HL-60 (cell line): ENCODE measurements around the gene AGAP1.

ENCODE experiments used
- DNase-seq, 2 experiments: peaks; one replicate each; pipeline ENCODE4 v3.0.0-alpha.2; 2010 to 2020; ENCODE audit warnings: low read depth in 1 of 2, low spot score in 1 of 2
- H3K27ac ChIP-seq: fragments of 250-450 bp; sonication (Bioruptor Pico); replicated peaks from 2 replicates; pipeline ENCODE4 v1.5.1; 2020; ENCODE audit warnings: mild to moderate bottlenecking, moderate library complexity
- H3K27me3 ChIP-seq: fragments of 250-450 bp; sonication (Bioruptor Pico); 2 replicates; pipeline ENCODE4 v1.5.1; 2021; ENCODE audit warnings: mild to moderate bottlenecking, moderate library complexity; ENCODE audit not compliant: insufficient read depth, poor library complexity, severe bottlenecking
- H3K4me3 ChIP-seq: replicated peaks from 2 replicates; pipeline ENCODE4 v1.5.1; 2011; ENCODE audit warnings: mild to moderate bottlenecking, control low read depth, low read length; ENCODE audit not compliant: insufficient read depth
- CTCF ChIP-seq: IDR thresholded peaks from one replicate; pipeline ENCODE4 v1.5.1; 2011; ENCODE audit warnings: low read length, control low read depth, inconsistent platforms; ENCODE audit not compliant: insufficient read depth
- GABPA ChIP-seq: IDR thresholded peaks from 2 replicates; pipeline ENCODE4 v1.6.1; 2012; ENCODE audit warnings: low read depth
- POLR2AphosphoS5 ChIP-seq: IDR thresholded peaks from 2 replicates; pipeline ENCODE4 v1.6.1; 2012; ENCODE audit warnings: low read depth
- REST ChIP-seq: IDR thresholded peaks from 2 replicates; pipeline ENCODE4 v1.6.1; 2012; ENCODE audit warnings: low read depth; ENCODE audit not compliant: insufficient replicate concordance
- SPI1 ChIP-seq: IDR thresholded peaks from 2 replicates; pipeline ENCODE4 v1.6.1; 2012; ENCODE audit warnings: low read depth, mild to moderate bottlenecking, borderline replicate concordance

Gene AGAP1

GRCh38 chr2:235968155-235968554 is 474.3 kb downstream of the AGAP1 start:
- no peaks in the 10 kb centered on the region for H3K27me3 ChIP-seq

GRCh38 chr2:235968616-235969324 is 474.9 kb downstream of the AGAP1 start:
- Histone ChIP-seq H3K27ac (no peak overlapping the region), H3K27me3 (no peaks in the 10 kb centered on the region), H3K4me3 (no peak overlapping the region)
- TF ChIP-seq SPI1: no peak
- TF ChIP-seq REST: no peak
- no peak for TF ChIP-seq POLR2AphosphoS5
- TF ChIP-seq GABPA: no peak
- TF ChIP-seq CTCF: no peak
- no peak for DNase-seq

More at GRCh38 chr2:235968155-235968554, 474.3 kb downstream of the AGAP1 start:
- H3K27ac ChIP-seq: no peak overlapping the region
- H3K4me3 ChIP-seq: no peak overlapping the region
- TF ChIP-seq POLR2AphosphoS5: no peak
- no peak for TF ChIP-seq CTCF
- no peak for TF ChIP-seq SPI1
- no peak for TF ChIP-seq REST
- TF ChIP-seq GABPA: no peak
- no peak for DNase-seq

- H3K27ac ChIP-seq: no peak overlapping the region
- no peak for DNase-seq
- no peaks in the 10 kb centered on the region for H3K27me3 ChIP-seq
- no peak overlapping the region for H3K4me3 ChIP-seq
- TF ChIP-seq CTCF: no peak
- TF ChIP-seq REST: no peak
- TF ChIP-seq GABPA: no peak
- no peak for TF ChIP-seq SPI1
- no peak for TF ChIP-seq POLR2AphosphoS5
Observed at GRCh38 chr2:235970204-235971040, 476.6 kb downstream of the AGAP1 start.
